K562 (cell line): ENCODE measurements around the gene PHF12. TPM values are rescaled to one million over a fixed set of nuclear protein-coding genes. Genes with fewer than 3 reads are reported as not detected.

Source experiments
- ASH1L ChIP-seq: fragments of 450-650 bp; IDR thresholded peaks from 2 replicates; pipeline ENCODE4 v1.6.1; 2018; ENCODE audit warnings: borderline replicate concordance, mild to moderate bottlenecking, low read depth; ENCODE audit not compliant: partially characterized antibody
- BCL6 ChIP-seq: fragments of 250-450 bp; sonication (Bioruptor Pico); IDR thresholded peaks from 2 replicates; pipeline ENCODE4 v1.4.0; 2020
- DPF2 ChIP-seq: fragments of 450-650 bp; IDR thresholded peaks from 2 replicates; pipeline ENCODE4 v1.6.1; 2016
- GATA2 ChIP-seq: sonication (generic); formaldehyde crosslinking; IDR thresholded peaks from 2 replicates; pipeline ENCODE4 v1.4.0; 2020; ENCODE audit warnings: mild to moderate bottlenecking, missing genetic modification reagents
- POLR3A ChIP-seq: IDR thresholded peaks from 2 replicates; pipeline ENCODE4 v1.6.1; 2011; ENCODE audit warnings: borderline replicate concordance, mild to moderate bottlenecking, moderate library complexity; ENCODE audit not compliant: insufficient read length, insufficient read depth; ENCODE audit errors: extremely low read depth
- SRF ChIP-seq, 2 experiments: fragments of 250-450, 450-650 bp in 1 of 2; sonication (Bioruptor Pico) in 1 of 2; sonication (generic) in 1 of 2; formaldehyde crosslinking; IDR thresholded peaks; 2 replicates each; pipeline versions ENCODE4 v1.5.0 to v1.5.1; 2020 to 2022; ENCODE audit warnings: mild to moderate bottlenecking in 1 of 2, missing genetic modification reagents in 1 of 2
- U2AF1 ChIP-seq: fragments of 200-400 bp; formaldehyde crosslinking; optimal IDR thresholded peaks from 2 replicates; pipeline ENCODE3; 2017; ENCODE audit warnings: mild to moderate bottlenecking, low read depth, low read length, moderate library complexity
- ZNF146 ChIP-seq: IDR thresholded peaks from one replicate; pipeline ENCODE4 v1.6.1; 2018; ENCODE audit warnings: missing compliant biosample characterization; ENCODE audit not compliant: unreplicated experiment
- polyA plus RNA-seq, 8 experiments: library from polyadenylated mRNA; depleted of rRNA in 4 of 8; stranded (reverse) in 5 of 8; unstranded in 3 of 8; fragments of >200 nt; fragmentation: Nextera tagmentation in 2 of 8; fragmentation: Illumina TruSeq in 1 of 8; extraction: Ambion mirVana in 2 of 8; extraction: Trizol in 1 of 8; gene quantifications; 2 replicates each; pipeline versions ENCODE4 v1.2.1 to v1.2.3, GENCODE V29; 2011 to 2014; ENCODE audit warnings: inconsistent platforms in 1 of 8, missing spikeins in 1 of 8
- total RNA-seq, 7 experiments: library from RNA; depleted of rRNA in 6 of 7; stranded (reverse); fragments of >200 nt in 6 of 7; fragmentation: Illumina TruSeq in 2 of 7; extraction: Trizol in 2 of 7; gene quantifications; 2 replicates each; pipeline versions ENCODE4 v1.2.1 to v1.2.3, GENCODE V29; 2011 to 2021; ENCODE audit warnings: low replicate concordance in 1 of 7
- TF ChIP-seq, protein P1 (sequence below): fragments of 250-450 bp; sonication (Bioruptor Pico); IDR thresholded peaks from 2 replicates; pipeline ENCODE4 v1.8.0; 2022; ENCODE audit warnings: moderate library complexity, mild to moderate bottlenecking, inconsistent platforms
- TF ChIP-seq, protein P2 (sequence below): fragments of 150-350 bp; conservative IDR thresholded peaks from 2 replicates; pipeline ENCODE4 v1.6.1; 2014; ENCODE audit warnings: low read length
- TF ChIP-seq, protein P3 (sequence below): sonication (generic); formaldehyde crosslinking; IDR thresholded peaks from 2 replicates; pipeline ENCODE4 v1.8.0; 2022; ENCODE audit warnings: mild to moderate bottlenecking, missing genetic modification reagents
- TF ChIP-seq, protein P4 (sequence below): fragments of 250-450 bp; sonication (Bioruptor Pico); IDR thresholded peaks from 2 replicates; pipeline ENCODE4 v1.5.1; 2021; ENCODE audit warnings: mild to moderate bottlenecking
- TF ChIP-seq, protein P5 (sequence below): fragments of 250-450 bp; sonication (Bioruptor Pico); IDR thresholded peaks from 2 replicates; pipeline ENCODE4 v1.8.0; 2021; ENCODE audit warnings: mild to moderate bottlenecking, moderate library complexity
- TF ChIP-seq, protein P6 (sequence below): fragments of 450-650 bp; IDR thresholded peaks from 2 replicates; pipeline ENCODE4 v1.6.1; 2016

The PHF12 gene
- total and polyA plus RNA-seq, 9 of the 15 experiments (the other 6 are each of a cell fraction or from before 2014, with no cell fraction given) = 0.82 to 31.3 (median 13.5) TPM

DNA sequence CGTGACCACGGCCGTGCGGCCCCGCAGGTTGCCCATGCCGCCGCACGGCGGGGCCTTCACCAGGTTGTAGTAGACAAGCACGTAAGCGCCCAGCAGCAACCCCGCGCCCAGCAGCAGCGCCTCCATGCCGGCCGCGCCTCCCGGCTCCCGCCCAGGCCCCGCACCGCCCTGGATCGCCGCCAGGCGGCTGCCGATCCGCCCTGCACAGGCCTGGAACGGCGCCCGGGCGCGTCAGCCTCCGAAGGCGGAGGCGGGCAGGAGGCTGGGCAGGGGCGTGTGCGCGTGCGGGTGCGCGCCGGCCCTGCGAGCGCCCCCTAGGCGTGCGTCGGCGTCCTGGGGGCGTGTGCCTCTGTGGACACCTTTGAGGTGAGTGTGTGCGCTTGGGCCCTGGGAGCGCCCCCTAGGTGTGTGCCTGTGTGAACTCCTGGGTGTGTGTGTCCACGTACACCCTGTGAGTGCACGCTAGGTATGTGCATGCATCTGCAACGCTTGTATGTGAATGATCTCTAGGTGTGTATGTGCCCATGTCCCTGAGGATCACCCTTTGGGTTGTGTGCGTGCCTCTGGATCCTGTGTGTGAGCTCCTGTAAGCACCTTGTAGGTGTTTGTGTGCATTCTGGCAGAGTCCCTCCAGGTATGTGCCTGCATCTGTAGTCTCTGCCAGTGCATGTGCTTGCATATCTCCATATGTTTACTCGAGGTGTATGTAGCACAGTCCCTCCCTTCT lies 48.3 kb downstream of the PHF12 start, which contains the start of gene DHRS13 (continued):
- TF ChIP-seq, protein P1, sequence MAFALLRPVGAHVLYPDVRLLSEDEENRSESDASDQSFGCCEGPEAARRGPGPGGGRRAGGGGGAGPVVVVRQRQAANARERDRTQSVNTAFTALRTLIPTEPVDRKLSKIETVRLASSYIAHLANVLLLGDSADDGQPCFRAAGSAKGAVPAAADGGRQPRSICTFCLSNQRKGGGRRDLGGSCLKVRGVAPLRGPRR = no peak; the same call in 1 of the 2 replicates
- TF ChIP-seq POLR3A (no peak), ZNF146 (peak; percentile 13), BCL6 (no peak), ASH1L (no peak), DPF2 (0 out of 2 replicates have a peak, but pooled peaks have one; percentile 44), U2AF1 (no peak), SRF (CRISPR knock-in tag; IDR thresholded peaks at IDR 0.05) (no peak), GATA2 (CRISPR knock-in tag) (no peak)
- TF ChIP-seq, protein P2, sequence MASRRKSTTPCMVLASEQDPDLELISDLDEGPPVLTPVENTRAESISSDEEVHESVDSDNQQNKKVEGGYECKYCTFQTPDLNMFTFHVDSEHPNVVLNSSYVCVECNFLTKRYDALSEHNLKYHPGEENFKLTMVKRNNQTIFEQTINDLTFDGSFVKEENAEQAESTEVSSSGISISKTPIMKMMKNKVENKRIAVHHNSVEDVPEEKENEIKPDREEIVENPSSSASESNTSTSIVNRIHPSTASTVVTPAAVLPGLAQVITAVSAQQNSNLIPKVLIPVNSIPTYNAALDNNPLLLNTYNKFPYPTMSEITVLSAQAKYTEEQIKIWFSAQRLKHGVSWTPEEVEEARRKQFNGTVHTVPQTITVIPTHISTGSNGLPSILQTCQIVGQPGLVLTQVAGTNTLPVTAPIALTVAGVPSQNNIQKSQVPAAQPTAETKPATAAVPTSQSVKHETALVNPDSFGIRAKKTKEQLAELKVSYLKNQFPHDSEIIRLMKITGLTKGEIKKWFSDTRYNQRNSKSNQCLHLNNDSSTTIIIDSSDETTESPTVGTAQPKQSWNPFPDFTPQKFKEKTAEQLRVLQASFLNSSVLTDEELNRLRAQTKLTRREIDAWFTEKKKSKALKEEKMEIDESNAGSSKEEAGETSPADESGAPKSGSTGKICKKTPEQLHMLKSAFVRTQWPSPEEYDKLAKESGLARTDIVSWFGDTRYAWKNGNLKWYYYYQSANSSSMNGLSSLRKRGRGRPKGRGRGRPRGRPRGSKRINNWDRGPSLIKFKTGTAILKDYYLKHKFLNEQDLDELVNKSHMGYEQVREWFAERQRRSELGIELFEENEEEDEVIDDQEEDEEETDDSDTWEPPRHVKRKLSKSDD = no peak
- TF ChIP-seq, protein P3, sequence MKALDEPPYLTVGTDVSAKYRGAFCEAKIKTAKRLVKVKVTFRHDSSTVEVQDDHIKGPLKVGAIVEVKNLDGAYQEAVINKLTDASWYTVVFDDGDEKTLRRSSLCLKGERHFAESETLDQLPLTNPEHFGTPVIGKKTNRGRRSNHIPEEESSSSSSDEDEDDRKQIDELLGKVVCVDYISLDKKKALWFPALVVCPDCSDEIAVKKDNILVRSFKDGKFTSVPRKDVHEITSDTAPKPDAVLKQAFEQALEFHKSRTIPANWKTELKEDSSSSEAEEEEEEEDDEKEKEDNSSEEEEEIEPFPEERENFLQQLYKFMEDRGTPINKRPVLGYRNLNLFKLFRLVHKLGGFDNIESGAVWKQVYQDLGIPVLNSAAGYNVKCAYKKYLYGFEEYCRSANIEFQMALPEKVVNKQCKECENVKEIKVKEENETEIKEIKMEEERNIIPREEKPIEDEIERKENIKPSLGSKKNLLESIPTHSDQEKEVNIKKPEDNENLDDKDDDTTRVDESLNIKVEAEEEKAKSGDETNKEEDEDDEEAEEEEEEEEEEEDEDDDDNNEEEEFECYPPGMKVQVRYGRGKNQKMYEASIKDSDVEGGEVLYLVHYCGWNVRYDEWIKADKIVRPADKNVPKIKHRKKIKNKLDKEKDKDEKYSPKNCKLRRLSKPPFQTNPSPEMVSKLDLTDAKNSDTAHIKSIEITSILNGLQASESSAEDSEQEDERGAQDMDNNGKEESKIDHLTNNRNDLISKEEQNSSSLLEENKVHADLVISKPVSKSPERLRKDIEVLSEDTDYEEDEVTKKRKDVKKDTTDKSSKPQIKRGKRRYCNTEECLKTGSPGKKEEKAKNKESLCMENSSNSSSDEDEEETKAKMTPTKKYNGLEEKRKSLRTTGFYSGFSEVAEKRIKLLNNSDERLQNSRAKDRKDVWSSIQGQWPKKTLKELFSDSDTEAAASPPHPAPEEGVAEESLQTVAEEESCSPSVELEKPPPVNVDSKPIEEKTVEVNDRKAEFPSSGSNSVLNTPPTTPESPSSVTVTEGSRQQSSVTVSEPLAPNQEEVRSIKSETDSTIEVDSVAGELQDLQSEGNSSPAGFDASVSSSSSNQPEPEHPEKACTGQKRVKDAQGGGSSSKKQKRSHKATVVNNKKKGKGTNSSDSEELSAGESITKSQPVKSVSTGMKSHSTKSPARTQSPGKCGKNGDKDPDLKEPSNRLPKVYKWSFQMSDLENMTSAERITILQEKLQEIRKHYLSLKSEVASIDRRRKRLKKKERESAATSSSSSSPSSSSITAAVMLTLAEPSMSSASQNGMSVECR (CRISPR knock-in tag) = peak; percentile 90
- TF ChIP-seq, protein P4, sequence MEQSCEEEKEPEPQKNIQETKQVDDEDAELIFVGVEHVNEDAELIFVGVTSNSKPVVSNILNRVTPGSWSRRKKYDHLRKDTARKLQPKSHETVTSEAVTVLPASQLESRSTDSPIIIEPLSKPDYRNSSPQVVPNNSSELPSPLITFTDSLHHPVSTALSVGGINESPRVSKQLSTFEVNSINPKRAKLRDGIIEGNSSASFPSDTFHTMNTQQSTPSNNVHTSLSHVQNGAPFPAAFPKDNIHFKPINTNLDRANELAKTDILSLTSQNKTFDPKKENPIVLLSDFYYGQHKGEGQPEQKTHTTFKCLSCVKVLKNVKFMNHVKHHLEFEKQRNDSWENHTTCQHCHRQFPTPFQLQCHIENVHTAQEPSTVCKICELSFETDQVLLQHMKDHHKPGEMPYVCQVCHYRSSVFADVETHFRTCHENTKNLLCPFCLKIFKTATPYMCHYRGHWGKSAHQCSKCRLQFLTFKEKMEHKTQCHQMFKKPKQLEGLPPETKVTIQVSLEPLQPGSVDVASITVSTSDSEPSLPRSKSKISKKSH (CRISPR knock-in tag) = no peak
- TF ChIP-seq, protein P5, sequence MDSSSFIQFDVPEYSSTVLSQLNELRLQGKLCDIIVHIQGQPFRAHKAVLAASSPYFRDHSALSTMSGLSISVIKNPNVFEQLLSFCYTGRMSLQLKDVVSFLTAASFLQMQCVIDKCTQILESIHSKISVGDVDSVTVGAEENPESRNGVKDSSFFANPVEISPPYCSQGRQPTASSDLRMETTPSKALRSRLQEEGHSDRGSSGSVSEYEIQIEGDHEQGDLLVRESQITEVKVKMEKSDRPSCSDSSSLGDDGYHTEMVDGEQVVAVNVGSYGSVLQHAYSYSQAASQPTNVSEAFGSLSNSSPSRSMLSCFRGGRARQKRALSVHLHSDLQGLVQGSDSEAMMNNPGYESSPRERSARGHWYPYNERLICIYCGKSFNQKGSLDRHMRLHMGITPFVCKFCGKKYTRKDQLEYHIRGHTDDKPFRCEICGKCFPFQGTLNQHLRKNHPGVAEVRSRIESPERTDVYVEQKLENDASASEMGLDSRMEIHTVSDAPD (CRISPR knock-in tag) = 0 out of 2 replicates have a peak, but pooled peaks have one; percentile 23
- TF ChIP-seq, protein P6, sequence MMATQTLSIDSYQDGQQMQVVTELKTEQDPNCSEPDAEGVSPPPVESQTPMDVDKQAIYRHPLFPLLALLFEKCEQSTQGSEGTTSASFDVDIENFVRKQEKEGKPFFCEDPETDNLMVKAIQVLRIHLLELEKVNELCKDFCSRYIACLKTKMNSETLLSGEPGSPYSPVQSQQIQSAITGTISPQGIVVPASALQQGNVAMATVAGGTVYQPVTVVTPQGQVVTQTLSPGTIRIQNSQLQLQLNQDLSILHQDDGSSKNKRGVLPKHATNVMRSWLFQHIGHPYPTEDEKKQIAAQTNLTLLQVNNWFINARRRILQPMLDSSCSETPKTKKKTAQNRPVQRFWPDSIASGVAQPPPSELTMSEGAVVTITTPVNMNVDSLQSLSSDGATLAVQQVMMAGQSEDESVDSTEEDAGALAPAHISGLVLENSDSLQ = no peak
